ENCODE data around the gene FSTL1.
A peak's percentile ranks its signal among the peaks of the same experiment; 100 is the strongest.

FSTL1 gene

DNA sequence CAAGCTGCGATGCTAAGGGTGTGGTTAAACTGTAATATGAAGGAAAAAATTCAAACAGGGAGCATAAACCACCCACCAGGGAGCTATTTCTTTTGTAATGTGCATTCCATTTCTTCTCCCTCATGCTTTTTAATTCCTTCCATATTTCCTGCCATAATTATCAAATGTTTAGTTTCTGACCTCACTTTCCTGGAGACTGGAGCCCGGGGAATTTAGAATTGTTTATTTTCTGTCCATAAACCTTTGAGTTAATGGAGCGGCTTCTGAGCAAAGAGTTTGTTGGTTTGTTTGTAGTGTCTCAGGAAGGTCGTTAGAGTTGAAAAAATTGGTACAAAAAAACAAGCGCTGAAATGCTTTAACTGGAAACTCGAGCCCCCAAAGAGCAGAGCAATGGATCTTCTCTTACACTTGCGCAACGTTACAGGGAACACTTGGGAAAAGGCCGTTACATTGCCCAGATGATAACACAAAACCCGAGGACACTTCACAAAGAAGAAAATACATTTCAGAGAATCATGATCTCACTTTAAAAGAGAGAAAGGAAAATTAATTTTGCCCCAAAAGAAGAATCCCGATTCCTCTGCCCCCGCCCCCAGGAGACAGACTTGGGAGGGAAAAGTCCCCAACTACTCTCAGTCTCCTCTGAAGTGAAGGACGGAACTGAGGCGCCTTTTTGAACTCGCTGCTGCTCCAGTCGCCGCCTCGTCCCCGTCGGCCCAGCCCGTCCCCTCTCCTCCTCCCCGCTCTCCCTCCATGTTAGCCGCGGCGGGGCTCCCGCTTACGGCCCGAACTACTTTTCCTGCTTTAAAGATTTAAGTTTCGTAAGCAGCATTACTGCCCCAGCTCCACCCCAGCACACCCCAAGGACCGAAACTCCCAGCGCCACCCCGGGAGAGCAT, 842 bp downstream of the FSTL1 start:
- H3K27ac ChIP-seq = no peak overlapping the region
- peak overlapping the region; percentile 12 to 57 for H3K4me3 ChIP-seq (ENCODE audit: low read depth in 1 of 2, low read length in 1 of 2)
- H3K4me1 ChIP-seq (ENCODE audit: control insufficient read depth in 1 of 2, insufficient read depth in 1 of 2, low read depth in 1 of 2, low read length in 1 of 2) = peaks cover 3 to 13% of the 10 kb centered on the region in 2 experiments
- no peaks in the 10 kb centered on the region for H3K36me3 ChIP-seq
- H3K27me3 ChIP-seq = peaks cover 87% of the 10 kb centered on the region
- TF ChIP-seq, protein P1, sequence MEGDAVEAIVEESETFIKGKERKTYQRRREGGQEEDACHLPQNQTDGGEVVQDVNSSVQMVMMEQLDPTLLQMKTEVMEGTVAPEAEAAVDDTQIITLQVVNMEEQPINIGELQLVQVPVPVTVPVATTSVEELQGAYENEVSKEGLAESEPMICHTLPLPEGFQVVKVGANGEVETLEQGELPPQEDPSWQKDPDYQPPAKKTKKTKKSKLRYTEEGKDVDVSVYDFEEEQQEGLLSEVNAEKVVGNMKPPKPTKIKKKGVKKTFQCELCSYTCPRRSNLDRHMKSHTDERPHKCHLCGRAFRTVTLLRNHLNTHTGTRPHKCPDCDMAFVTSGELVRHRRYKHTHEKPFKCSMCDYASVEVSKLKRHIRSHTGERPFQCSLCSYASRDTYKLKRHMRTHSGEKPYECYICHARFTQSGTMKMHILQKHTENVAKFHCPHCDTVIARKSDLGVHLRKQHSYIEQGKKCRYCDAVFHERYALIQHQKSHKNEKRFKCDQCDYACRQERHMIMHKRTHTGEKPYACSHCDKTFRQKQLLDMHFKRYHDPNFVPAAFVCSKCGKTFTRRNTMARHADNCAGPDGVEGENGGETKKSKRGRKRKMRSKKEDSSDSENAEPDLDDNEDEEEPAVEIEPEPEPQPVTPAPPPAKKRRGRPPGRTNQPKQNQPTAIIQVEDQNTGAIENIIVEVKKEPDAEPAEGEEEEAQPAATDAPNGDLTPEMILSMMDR (IDR thresholded peaks at IDR 0.05) = no peak
- H3K9me3 ChIP-seq = no peaks in the 10 kb centered on the region

DNA sequence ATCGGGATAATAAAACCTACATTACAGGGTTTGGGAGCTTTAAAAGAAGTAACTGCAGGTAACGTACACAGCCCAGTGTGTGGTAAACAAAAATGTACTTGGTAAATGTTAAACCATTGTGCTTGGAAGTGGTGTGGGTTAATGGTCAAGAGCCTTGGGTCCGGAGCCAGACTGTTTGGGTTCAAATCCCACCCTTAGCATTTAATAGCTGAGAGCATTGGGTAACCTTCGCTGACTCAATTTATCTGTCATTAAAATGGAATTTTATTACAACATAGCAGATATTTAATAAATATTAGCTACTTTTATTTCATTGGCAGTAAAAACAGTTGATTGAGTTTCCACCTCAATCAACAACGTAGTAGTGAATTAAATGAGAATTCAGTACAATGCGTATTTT, 1.5 kb downstream of the FSTL1 start:
- Histone ChIP-seq H3K36me3 (no peaks in the 10 kb centered on the region), H3K9me3 (no peaks in the 10 kb centered on the region), H3K27me3 (peaks cover 86% of the 10 kb centered on the region), H3K4me3 (ENCODE audit: low read depth in 1 of 2, low read length in 1 of 2) (no peak overlapping the region), H3K27ac (no peak overlapping the region), H3K4me1 (ENCODE audit: control insufficient read depth in 1 of 2, insufficient read depth in 1 of 2, low read depth in 1 of 2, low read length in 1 of 2) (peaks cover 3 to 13% of the 10 kb centered on the region in 2 experiments)
- TF ChIP-seq, protein P1 (IDR thresholded peaks at IDR 0.05) = no peak

DNA sequence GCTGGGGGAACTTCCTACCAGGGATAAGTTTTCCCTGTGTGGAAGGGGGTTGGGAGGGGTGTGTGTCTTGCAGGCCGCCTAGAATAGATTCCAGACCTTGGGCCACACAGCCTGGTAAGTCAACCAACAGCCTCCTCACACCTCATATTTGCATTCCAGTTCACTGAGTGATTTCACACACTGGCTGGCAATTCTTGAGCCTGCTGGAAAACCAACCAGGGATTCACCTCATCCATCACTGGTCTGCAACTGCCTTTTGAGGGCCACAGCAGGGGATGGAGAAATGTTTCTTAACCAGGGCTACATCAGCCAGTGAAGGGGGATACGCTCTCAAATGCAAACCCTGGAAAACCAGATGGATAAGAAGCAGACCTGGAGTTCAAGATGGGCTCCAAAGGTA, 2.0 kb downstream of the FSTL1 start:
- Histone ChIP-seq H3K36me3 (no peaks in the 10 kb centered on the region), H3K27me3 (peaks cover 81% of the 10 kb centered on the region), H3K27ac (no peak overlapping the region), H3K4me3 (ENCODE audit: low read depth in 1 of 2, low read length in 1 of 2) (no peak overlapping the region), H3K4me1 (ENCODE audit: control insufficient read depth in 1 of 2, insufficient read depth in 1 of 2, low read depth in 1 of 2, low read length in 1 of 2) (peaks cover 3 to 13% of the 10 kb centered on the region in 2 experiments), H3K9me3 (no peaks in the 10 kb centered on the region)
- TF ChIP-seq, protein P1 (IDR thresholded peaks at IDR 0.05) = no peak

DNA sequence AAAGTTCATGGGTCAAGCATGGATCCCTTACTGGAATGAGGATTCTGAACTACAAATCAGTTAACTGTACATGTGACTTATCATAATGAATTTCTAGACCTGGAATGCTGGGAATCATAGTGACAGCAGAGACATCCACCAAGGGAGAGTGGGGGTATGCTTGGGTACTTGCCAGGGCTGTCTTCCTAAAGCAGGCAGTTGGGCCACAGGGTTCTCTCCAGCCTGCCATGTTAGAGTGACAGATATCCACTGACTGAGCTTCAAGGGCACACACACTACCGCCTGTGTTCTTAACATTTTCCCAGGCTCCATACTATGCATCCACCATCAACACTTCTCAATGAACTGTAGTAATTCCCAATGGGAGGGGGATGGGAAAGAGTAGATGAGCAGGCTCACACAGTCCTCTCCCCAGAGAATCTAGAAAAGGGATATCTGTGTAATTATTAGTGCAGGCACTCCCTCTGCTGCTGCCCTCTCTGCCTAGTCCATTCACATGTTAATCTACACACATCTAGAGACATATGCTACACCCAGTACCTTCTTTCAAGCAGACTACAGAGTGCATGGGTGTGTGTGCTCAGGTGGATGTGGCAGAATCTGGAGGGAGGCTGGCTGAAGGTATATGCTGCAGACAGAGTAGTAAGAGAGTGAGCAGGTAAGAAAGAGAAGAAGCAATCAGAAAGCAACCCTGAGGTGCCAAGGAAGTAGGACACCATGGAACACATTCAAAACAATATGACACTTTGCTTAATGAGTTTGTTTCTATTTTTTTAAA, 3.7 kb downstream of the FSTL1 start:
- H3K4me3 ChIP-seq (ENCODE audit: low read depth in 1 of 2, low read length in 1 of 2) = no peak overlapping the region

DNA sequence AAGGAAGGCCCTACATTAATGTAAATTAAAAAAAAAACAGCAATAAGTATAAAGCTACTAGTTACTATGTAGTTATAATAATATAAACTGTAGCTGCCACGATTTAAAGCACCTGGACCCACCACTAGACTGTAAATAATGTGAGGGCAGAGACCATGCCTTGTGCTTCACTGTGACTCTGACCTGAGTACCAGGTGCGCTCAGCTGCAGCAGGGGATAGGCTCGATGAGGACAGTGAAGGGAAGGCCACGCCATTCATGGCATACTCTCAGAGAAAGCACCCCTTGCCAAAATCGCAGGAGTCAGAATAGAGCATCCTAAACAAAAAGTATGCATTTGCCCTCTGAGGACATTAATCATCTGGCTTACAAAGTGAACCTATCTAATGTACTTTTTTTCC, 5.1 kb downstream of the FSTL1 start:
- Histone ChIP-seq H3K27ac (no peak overlapping the region), H3K27me3 (peaks cover 50% of the 10 kb centered on the region), H3K36me3 (no peaks in the 10 kb centered on the region), H3K4me3 (ENCODE audit: low read depth in 1 of 2, low read length in 1 of 2) (no peak overlapping the region), H3K9me3 (no peaks in the 10 kb centered on the region), H3K4me1 (ENCODE audit: control insufficient read depth in 1 of 2, insufficient read depth in 1 of 2, low read depth in 1 of 2, low read length in 1 of 2) (peaks cover 3 to 7% of the 10 kb centered on the region in 2 experiments)
- TF ChIP-seq, protein P1 (IDR thresholded peaks at IDR 0.05) = no peak

More for the DNA sequence above, 3.7 kb downstream of the FSTL1 start:
- Histone ChIP-seq H3K27ac (no peak overlapping the region), H3K36me3 (no peaks in the 10 kb centered on the region), H3K9me3 (no peaks in the 10 kb centered on the region), H3K27me3 (peaks cover 64% of the 10 kb centered on the region), H3K4me1 (ENCODE audit: control insufficient read depth in 1 of 2, insufficient read depth in 1 of 2, low read depth in 1 of 2, low read length in 1 of 2) (peaks cover 3 to 13% of the 10 kb centered on the region in 2 experiments)
- TF ChIP-seq, protein P1 (IDR thresholded peaks at IDR 0.05) = no peak

All from neutrophil (primary cell).